GM18511 (cell line): ENCODE measurements around the gene CPAMD8.

Experiments used
- ATAC-seq: cut with Tn5 transposase; IDR thresholded peaks from one replicate; pipeline ENCODE4 v1.9.1; 2021; ENCODE audit warnings: mild to moderate bottlenecking, moderate library complexity; ENCODE audit not compliant: unreplicated experiment

CPAMD8 gene

DNA sequence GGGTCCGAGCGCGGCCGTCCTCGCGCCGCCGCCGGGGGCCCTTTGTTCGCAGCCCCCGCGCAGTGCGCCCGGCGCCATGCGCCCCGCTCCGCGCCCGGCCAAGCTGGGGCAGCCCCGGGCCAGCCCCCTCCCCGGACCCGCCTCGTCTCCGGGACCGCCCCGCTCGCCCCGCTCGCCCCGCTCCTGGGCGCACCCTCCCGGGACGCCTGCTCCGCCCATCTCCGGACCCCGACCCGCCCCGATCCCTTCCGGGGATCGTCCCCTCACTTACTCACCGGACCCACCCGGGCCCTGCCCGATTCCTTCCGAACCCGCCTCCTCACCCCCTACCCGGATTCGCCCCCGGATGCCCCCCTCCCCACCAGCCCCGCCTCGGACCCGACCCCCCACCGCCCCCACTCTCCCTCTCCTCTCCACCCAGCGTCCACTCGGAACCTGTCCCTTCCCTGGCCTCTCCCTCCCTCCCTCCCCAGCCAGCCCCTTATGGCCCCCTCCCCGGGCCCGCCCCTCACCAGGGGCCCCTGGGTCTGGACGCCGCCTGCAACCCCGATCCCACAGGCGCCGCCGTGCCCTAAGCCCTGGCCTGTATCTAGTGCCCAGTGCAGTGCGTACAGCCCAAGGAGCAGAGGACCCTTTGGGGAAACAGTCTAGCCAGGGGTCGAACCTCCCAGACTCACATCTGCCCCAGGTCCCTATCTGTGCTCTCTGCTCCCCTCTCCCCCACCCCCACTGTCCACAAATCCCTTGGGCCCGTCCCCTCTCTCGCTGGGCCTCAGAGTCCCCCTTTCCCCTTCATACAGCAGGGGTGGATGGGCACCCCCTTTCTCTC lies at the start of gene CPAMD8:
Gene CPAMD8 (minus strand): TSS at position 105 of the 829 bp plus-strand sequence. CDS start 168 bp downstream, outside the sequence.
- no peak for ATAC-seq

DNA sequence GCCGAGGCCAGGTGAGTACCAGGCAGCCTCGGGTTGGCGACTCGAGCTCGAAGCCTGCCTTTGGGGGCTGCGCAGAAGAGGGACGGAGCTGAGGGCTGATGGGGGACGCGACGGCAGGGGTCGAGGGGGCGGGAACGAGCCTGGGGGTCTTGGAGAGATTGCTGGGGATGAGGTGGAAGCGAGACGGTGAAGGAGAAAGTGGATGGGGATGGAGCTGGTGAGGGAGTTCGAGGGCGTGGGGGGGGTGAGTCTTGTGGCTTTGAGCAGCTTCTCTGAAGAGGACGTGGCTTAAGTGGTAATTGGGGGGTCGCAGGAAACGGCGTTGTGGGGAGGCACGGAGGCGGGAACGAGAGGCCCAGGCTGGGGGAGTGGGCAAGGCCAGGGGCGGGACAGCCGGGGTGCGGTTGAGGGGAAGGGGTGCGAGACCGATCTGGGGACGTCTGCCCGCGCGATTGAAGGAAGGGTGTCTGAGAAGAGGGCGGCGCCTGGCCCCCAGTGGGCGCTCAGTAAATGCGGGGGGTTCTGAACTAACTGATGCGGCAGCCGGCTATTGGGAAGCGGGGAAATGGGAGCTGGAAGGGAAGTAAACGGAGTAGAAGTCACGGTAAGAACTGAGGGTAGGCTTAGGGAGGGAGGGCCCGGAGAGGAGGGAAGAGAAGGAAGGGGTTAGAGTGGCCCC lies 49.4 kb upstream of the CPAMD8 start:
- ATAC-seq, result no peak

DNA sequence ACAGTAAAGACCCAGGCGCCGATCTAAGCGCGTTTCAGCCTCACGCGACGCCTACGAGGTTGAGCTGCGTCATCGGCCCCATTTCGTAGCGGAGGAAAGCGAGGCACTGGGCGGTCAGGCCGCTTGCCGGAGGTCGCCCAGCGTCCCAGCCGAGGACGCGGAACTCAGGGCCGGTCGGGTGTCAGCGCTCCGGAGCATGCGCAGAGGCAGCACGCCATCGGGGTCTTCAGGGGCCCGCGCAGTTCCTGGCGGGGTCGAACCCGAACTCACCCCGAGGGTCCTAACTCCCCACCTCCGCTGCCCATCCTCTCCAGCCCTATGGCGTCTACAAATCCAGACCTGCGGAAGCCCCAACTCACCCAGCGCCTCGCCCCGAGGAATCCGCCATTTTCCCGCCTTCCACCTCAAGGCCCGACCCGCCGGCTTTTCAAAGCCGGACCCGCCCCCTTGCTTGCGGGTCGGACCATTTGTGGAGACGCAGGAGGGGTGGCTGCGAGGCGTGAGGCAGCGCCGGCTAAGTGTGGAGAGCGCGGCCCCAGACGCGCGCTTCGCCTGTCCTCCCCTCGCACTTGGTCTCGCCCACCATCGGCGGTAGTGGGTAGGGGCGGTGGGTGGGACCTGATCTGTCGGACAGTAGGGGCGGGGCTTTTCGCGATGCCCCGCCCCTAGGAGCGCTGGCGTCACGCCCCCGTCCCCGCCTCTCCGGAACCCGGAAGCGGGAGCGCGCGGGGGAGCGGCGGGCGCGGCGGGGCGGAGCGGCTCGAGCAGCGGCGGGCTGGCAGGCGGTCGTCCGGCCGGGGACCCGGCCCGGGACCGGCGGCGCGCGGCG lies 48.6 kb upstream of the CPAMD8 start, which contains the start of the genes HAUS8 and MYO9B:
Gene HAUS8 (minus strand): TSS at position 418 of the 829 bp plus-strand sequence. CDS start 30 bp downstream, at position 388.
Gene MYO9B (plus strand): TSS at position 743 of the 829 bp plus-strand sequence. CDS start 25,941 bp downstream, outside the sequence.
- ATAC-seq, result peak; percentile 67

DNA sequence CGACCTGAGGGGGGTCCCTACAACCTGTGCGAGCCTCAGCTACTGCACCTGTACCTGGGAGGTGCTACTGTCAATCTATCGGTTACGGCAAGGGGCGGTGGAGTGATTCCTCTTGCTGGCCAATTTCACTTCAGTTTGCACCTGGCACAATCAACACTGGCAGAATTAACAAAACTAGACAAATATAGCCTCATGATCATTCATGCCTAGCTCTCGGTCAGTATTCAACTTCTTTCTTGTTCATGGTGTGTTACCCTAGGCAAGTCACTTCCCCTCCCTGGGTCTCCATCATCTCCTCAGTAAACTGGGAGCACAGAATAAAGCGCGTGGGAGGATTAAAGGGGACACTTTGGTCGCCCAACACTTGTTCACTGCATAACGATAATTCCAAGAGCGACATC lies 48.0 kb upstream of the CPAMD8 start:
- no peak for ATAC-seq

DNA sequence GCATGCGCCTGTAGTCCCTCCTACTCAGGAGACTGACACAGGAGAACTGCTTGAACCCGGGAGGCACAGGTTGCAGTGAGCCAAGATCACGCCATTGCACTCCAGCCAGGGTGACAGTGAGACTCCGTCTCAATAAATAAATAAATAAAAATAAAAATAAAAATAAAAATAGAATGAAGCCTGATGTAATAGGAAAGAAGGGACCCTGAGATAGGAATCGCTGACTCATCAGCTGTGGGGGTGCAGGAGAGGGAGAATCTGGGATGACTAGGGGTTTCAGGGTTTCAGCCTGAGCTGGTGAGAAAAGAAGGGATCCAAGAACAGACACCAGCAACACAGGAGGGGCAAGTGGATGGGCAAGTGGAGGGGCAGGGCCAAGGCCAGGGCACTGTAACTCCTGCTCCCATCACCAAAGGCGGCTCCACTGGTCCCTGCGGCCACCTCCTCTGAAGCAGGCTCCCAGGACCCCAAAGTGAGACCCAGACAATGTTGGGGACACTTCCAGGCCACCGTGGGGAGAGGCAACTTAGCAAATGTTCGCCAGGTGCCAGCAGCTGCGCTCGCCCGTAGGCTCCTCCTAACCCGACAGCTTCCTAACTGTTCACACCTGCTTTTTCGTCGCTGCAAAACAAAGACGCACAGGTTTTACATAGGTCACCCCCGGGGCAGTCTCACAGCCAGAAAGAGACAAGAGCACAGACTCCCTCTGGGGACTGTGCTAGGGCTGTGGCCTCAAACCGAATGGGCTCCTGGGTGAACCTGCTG lies 47.4 kb upstream of the CPAMD8 start:
- no peak for ATAC-seq

DNA sequence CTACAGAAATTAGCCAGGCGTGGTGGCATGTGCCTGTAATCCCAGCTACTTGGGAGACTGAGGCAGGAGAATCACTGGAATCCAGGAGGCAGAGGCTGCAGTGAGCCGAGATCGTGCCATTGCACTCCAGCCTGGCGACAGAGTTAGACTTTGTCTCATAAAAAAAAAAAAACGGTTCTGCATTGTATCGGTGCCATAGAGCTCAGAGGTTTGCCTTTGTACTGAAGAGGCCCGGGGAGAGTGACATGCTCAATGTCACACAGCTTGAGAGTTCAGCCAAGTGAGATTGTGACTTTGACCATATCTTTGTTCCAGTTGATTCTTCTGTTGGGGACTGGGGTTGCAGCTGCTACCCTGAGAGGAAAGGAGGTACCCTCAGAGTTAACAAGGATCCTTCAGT lies 44.3 kb upstream of the CPAMD8 start:
- no peak for ATAC-seq

DNA sequence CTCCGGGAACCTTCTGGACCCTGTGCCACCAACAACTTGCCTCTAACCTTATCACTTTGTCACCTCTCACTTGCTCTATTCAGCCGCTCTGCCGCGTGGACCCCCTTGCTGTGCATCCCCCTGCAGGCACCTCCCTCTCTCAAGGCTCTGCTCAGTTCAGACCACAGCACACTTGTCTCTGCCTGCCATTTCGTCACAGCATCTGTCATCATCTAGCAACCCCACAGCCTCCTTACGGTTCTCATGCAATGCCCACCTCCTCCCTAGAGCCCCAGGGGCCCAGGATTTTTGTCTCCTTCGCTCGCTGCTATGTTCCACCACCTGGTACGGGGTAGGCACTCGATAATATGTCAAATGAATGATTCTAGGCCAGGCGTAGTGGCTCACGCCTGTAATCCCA lies 43.8 kb upstream of the CPAMD8 start:
- no peak for ATAC-seq

DNA sequence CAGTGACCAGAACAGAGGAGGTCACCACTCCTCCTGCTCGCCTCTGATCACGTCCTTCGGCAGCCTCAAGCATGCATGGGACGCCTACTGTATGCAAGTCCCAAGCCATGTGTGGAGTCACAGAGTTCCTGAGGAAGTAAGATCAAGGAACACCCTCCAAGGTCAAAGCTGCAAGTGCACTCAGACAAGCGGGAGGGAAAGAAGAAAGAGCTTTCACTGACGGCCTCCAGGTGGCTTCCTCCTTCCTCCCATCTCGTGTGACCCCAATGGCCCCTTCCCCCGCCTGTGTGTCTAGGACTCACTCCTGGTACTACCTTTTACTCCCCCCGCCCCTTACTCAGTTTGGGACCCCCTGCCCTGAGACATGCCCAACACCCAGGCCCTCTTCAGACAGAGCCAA lies 42.6 kb upstream of the CPAMD8 start:
- ATAC-seq, result no peak

DNA sequence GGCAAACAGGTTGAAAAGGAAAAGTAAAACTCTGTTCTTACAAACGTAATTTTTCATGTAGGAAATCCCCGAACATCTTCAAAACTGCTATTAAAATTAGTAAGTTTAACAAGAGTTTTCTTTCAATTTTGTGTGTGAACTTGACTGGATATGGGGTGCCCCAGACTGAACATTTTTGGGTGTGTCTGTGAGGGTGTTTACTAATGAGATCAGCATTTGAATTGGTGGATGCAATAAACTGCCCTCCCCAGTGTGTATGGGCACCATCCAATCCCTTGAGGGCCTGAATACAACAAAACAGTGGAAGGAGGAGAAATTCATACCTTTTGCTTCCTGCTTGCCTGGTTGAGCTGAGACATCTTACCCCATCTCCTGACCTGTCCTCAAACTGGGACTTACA lies 36.8 kb upstream of the CPAMD8 start:
- no peak for ATAC-seq

DNA sequence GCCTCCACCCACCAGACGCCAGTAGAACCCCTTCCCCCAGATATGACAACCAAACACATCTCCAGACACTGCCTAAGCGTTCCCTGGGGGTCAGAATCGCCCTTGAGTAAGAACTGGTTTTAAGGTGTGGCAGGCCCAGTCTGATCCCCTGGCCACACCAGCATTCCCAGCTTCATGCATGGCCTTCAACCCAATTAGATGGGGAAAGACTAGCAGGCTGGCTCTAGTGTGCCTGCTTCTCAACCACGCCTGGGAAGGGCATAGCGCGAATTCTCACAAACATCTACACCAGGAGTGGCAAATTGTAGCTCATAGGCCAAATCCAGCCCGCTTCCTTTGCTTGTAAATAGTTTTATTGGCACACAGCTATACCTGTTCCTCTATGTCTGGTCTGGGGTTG lies 35.1 kb upstream of the CPAMD8 start:
- ATAC-seq, result no peak

DNA sequence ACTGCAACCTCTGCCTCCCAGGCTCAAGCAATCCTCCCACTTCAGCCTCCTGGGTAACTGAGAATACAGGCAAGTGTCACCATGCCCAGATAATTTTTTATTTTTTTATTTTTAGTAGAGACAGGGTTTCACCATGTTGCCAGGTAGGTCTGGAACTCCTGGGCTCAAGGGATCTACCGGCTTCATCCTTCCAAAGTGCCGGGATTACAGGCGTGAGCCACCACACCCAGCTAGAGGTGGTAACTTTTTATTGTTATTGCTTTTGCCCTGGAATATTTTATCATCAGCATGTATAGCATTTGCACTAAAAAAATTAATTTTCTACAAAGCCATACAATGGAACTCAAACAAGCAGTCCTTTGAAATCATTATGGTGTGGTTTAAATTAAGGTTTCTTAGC lies 34.6 kb upstream of the CPAMD8 start:
- no peak for ATAC-seq

DNA sequence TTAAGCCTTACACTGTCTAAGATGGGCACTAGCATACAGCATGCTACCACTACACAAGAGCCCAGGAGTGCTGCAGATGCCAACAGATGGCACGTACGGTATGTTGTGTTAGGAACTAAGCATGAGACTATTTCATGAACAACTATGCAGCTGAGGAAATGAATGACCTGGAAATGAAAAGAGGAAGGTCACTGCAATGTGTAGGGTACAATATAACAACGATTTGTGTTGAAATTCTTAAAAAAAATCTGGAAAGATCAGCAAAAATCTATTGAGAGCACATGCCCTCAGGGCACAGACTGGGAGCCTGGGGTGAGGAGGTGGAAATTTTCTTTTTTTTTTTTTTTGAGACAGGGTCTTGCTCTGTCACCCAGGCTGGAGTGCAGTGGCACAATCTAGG lies 34.2 kb upstream of the CPAMD8 start:
- no peak for ATAC-seq

DNA sequence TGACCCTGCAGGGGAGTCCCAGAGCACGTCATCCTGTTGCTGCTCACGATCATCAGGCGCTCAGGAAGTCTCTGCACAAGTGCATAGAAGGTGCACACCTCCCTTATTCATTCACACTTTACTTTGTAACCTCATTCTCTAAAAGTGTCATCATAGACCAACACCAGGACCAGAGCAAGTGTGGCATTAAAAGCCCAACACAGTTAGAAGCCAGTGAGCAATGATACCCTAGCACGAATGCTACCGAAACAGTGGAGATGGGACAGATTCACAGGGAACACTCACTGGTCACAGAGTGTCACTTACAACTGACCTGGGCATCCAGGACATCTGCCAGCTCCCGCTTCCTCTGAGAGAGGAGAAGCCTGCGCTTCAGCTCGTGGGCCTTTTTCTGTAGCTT lies 31.6 kb upstream of the CPAMD8 start:
- no peak for ATAC-seq

DNA sequence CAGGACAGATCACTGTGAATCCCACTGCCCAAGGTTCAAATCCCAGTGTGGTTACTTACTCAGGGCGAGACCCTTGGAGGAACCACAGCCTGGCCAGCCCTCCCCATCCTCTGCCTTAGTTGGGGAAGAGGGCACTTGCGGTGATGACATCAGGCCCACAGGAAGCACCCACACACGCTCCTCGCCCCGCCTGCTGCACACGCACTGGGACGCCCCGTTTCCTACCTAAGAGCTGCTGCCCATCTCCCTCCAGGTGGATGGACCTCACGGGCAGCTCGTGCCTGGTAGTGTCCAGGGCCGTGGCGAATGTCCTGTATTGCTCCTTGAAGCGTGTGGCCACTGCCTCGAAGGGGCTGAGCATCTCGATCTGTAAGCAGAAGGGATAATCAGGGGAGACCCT lies 29.0 kb upstream of the CPAMD8 start:
- no peak for ATAC-seq

DNA sequence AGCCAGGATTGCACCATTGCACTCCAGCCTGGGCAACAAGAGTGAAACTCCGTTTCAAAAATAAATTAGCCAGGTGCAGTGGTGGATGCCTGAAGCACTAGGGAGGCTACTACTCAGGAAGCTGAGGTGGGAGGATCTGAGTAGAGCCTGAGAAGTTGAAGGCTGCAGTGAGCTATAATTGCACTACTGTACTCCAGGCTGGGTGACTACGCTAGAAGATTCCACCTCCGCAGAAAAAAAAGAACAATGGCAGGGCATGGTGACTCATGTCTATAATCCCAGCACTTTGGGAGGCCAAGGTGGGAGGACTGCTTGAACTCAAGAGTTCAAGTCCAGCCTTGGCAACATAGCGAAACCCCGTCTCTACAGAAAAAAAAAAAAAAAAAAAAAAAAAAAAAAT lies 28.1 kb upstream of the CPAMD8 start:
- no peak for ATAC-seq

DNA sequence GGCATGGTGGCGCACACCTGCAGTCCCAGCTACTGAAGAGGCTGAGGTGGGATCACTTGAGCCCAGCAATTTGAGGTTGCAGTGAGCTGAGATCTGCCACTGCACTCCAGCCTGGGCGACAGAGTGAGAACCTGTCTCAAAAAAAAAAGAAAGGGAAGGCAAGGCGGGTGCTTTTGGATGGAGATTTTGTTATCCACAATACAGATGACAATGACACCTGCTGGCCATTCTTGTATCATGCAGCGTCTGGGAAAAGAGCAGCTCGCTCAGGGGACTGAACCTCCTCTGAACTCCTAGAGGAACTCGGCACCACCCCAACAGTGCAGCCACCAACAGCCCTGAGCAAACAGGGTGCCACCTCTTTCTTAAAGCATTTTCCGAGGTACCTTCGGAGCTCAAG lies 25.8 kb upstream of the CPAMD8 start:
- ATAC-seq, result no peak

DNA sequence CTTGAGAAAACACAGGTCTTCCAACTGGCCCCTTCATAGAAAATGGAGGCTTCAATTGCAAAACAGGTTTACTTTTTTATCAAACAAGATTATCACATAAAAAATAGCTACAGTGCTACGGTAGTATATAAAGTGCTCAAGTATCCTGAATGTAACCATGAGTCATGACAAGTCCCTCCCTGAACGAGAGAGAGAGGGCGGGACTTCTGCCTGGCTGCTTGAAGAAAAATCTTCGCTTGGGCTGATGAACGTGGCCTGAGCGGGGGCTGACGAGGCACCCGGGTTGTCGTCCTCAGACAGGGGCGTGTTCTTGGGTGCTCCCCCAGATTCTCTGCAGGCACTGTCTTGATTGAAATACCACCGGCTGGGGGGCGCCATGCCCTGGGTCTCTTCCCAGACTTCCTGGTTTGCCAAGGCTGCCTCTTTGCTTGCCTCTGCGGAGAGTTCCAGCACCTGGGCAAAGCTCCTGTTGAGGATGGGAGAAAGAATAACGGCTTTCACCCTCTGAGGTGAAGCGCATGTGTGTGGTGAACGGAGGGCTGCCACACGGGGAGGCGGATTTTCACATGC lies 23.2 kb upstream of the CPAMD8 start:
- ATAC-seq, result no peak

DNA sequence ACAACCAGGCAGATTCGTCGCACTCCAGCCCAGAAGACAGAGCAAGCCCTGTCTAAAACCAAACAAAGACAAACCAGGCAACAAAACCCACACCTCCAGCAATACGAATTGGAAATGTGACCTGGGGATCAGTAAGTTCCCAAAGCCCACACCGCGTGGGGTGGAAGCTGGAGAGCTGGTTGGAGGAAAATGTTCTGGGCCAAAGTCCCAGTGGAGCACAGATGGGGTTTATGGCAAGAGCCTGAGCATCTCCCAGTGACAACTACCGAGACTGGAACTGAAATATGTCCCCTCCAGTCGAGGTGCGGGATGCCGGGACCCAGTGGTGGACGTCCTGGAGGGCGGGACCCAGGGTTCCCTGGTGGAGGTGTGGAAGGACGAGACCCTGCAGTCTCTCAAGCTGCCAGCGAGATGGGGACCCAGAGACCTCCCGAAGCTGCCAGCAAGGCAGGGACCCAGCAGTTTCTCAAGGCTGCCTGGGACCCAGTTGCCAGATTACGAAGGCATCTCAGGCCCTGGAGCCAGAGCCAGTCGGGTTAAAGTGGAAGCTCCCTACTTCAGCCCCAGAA lies 22.4 kb upstream of the CPAMD8 start:
- ATAC-seq, result no peak

DNA sequence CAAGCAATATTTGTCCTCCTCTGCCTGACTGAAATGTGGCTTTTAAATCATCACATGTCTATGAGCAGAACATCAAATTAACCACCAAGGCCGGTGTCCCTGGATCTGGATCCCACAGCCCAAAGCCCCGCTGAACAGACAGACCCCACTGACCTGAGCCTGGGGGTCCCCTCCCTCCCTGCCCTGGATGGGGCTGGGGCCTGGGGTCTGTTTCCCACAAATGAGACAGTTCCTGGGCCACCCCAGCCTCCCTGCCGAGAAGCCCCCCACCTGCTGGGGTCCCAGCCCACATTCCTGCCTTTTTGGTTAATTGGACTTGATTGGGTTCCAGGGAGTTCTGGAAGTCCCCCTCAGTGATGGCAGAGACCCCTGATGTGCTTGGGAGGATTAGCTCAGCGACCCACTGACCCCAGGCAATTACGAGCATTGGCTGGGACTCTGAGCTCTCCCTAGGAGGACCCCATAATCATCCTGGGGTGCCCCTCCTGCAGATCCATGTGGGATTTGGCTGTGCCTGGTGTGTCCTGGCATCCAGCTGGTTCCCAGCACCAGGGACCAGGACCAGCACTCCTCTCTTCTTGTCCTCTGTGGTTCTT lies 19.4 kb upstream of the CPAMD8 start:
- no peak for ATAC-seq

DNA sequence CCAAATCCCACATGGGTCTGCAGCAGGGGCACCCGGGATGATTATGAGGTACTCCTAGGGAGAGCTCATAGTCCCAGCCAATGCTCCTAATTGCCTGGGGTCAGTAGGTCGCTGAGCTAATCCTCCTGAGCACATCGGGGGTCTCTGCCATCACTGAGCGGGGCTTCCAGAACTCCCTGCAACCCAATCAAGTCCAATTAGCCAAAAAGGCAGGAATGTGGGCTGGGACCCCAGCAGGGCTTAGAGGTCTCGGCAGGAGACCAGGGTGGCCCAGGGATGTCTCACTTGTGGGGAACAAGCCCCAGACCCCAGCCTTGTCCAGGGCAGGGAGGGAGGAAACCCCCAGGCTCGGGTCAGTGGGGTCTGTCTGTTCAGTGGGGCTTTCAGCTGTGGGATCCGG lies 17.1 kb upstream of the CPAMD8 start:
- no peak for ATAC-seq
